GM21390 (cell line): ENCODE measurements around the gene TES.

Experiments
- ATAC-seq: cut with Tn5 transposase; IDR thresholded peaks from one replicate; pipeline ENCODE4 v1.9.1; 2021; ENCODE audit not compliant: unreplicated experiment

TES gene

GRCh38 chr7:116193329-116194087 lies 16.8 kb upstream of the TES start:
- no peak for ATAC-seq

GRCh38 chr7:116194115-116194514 lies 16.2 kb upstream of the TES start:
- ATAC-seq, result no peak

DNA sequence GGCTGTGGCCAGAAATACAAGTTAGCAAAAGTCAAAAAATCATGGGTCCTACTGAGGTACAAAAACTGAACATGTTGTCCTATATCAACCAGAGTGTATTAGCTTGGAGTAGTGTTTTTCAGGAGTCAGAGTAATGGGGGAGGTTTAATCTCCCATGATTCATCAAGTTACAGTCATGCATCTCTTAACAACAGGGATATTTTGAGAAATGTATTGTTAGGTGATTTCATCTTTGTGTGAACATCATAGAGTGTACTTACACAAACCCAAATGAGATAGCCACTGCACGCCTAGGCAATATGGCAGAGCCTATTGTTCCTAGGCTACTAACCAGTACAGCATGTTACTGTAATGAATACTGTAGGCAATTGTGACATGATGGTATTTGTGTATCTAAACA lies 14.9 kb upstream of the TES start:
- ATAC-seq, result no peak

DNA sequence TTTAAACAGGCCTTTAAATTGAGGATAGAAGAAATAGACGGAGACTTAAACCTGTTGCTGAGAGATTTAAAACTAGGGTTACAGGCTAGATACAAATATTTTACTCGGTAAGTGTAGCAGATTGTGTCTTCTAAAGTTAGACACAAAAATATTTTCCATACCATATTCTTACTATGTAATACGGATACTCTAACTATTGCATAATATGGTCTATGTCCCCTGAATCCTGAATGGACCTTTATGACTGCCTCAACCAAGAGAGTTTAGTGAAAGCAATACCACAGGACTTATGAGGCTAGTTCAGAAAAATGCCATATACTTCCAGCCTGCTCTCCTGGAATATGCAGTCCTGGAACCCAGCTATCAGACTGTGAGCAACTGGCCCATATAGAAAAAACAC lies 13.4 kb upstream of the TES start:
- no peak for ATAC-seq

DNA sequence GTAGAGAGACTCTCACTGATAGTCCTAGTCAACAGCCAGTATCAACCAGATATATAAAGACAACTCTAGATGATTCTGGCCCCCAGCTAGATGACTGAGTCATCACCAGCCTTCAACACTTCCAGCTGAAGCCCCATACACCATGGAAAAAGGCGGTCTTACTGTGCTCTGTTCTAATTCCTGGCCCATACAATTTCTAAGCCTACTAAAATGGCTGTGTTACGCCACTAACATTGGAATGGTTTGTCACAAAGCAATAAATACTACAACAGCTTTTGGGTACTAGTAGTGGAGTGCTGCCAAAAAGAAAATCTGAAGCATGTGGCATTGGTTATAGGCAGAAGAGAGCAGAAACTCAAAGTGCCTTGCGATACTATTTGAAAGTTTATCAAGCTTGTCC lies 13.0 kb upstream of the TES start:
- no peak for ATAC-seq

GRCh38 chr7:116198748-116199410 lies 11.5 kb upstream of the TES start:
- no peak for ATAC-seq

DNA sequence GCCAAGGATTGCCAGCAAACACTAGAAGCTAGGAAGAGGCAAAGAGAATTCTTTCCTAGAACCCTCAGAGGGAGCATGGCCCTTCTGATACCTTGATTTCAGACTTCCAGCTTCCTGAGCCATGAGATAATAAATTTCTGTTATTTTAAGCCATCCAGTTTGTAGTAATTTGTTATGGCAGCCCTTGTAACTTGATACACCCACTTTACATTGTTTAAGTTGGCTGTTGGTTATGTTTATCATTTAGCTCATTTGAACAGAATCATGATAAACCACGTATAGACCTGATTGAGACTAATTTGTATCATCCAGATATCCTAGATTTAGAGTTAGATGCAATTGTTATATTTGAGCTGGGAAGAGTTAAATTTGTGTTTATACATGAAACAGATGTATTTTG lies 9.4 kb upstream of the TES start:
- ATAC-seq, result no peak

DNA sequence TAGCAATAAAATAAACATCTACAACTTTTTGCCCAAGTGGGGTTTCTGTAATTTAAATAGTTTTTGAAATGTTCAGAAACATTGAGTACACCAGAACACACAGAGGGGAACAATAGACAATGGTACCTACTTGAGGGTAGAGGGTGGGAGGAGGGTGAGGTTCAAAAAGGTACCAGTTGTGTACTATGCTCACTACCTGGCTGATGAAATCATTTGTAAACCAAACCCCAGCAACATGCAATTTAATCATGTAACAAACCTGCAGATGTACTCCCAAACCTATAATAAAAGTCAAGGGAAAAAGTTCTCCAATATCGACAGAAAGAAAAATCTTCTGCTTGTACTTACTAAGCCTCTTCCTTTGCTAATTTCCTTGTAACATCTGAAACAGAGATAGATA lies 4.2 kb upstream of the TES start:
- no peak for ATAC-seq

DNA sequence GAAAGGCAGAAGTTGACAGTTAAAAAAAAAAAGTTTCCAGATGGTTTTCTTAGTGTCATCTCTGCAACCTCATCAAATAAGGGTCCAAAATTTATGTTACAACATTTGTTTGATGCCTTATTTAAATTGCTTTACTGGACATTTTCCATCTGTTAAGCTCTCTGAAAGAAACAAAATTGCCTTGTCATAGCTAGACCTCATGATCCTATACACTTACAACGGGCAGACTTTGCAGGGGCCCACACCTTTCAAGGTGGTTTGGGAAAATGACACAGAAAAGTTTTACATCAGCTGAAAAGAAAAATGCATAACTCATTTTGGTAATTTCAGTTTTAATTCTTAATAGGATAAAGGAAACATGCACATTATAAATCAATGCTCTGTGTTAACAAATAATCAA lies 1.4 kb upstream of the TES start:
- ATAC-seq, result no peak

DNA sequence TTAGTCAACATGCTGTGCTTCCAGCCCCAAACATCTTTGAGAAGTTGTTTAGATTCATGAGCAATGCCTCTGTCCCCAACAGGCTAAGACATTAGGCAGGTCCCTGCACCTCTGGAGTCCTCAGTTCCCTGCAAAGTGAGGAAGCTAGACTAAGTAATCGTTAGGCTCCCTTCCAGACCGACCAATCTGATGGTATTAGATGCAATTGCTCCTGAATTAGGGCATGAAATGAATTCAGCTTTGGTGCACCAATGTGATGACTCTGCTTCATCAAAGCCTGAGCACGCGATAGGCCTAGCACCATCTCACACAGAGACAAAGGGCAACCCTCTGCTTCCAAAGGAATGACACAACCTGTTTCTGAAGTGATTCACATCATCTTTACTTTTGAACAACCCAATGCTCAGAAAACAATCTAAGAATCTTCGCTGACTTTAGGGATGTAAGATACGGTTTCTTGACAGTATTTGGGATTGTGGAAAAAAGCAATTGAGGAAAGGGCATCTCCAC lies 723 bp upstream of the TES start:
- ATAC-seq, result no peak

GRCh38 chr7:116211006-116211912 lies 920 bp downstream of the TES start:
- ATAC-seq, result peak; percentile 71

- no peak for ATAC-seq
Observed at GRCh38 chr7:116211913-116212596, 1.7 kb downstream of the TES start.

DNA sequence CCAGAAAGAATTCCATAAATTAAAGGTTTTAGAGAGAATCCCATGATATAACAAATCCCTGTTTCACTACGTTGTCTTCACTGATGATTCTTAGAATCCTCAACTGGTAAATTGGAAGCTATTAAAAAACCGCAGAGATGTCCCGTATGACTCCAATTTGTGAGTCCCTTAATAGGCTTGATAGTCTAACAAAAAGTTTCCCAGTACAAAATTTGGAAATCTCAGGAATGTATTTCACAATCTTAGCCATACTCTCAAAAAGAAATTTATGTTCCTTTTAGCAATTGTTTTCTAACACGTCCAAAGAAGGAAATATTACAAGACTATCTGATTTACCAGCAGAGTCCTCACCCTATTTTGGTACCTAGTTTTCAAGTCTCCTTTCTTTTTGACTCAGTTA lies 2.5 kb downstream of the TES start:
- ATAC-seq, result no peak

DNA sequence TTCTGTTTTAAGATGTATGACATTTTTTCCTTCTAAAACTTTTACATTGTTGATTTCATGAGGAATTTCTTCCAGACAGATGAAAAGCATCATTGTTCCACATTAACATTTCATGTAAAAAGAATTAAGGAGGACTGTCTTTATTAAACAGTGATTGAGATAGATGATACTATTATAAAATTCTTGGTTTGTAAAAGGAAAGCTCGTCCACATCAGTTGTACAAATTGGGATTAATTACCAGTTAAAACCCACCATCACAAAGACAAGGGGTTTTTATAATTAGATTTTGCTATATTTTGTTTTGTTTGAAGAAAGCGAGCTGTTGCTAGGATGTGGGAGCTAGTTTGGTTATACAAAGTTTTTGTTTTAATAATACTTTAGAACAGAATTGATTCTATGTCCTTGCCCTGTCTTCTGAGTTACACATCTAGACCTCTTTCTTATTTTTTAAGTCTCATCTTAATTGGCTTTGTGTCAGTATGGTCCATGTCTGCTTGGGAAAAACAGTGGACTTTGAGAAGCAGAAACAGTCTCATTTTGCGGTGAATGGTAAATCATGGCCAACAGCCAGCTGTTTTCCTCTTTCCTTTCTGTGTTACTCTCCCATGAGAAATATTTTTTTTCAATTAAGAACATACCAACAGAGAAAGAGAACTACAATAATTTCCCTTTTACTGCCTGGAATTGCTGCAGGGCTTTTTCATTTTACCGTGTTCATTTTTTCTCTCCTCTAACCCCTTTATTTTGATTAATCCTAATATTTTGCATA lies 3.2 kb downstream of the TES start:
- no peak for ATAC-seq

- no peak for ATAC-seq
Observed at GRCh38 chr7:116214921-116215320, 4.6 kb downstream of the TES start.

DNA sequence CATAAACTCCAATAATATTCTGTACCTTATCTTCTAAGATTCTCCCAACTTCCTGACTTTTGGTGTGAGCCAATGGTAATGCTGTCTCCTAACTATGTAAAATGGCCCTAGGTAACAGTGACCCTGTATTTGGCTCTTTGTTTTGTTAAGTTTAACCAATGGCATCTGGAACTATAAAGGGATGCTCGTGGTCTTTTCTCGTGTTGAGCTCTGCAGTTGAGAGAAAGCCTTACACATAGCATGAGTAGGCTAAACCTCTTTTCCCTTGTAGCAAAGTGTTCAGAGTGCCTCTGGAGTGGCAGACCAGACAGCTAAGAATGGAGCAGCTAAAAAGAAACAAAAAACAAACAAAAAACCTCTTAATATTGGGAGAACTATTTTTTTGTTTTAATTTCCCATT lies 5.2 kb downstream of the TES start:
- ATAC-seq, result no peak

GRCh38 chr7:116216956-116217571 lies 6.7 kb downstream of the TES start:
- ATAC-seq, result no peak

- ATAC-seq, result no peak
Observed at GRCh38 chr7:116218051-116218645, 7.8 kb downstream of the TES start.

GRCh38 chr7:116218747-116219146 lies 8.4 kb downstream of the TES start:
- ATAC-seq, result no peak
